CD4-positive, alpha-beta T cell (primary cell): ENCODE measurements around the gene LMBR1. TPM values are rescaled to one million over a fixed set of nuclear protein-coding genes. Genes with fewer than 3 reads are reported as not detected.

Source experiments
- ATAC-seq: fragments of 200-7000 bp; cut with Tn5 transposase; one replicate; pipeline ENCODE4 v1.10.0; 2022; ENCODE audit warnings: mild to moderate bottlenecking; ENCODE audit not compliant: poor library complexity
- CTCF ChIA-PET: fragments of 350-600 bp; sonication (Branson Sonifier 250); formaldehyde crosslinking; loops from one replicate; lab custom pipeline; 2021; ENCODE audit warnings: antibody characterized with exemption, inconsistent platforms; lab: Charles Lee
- POLR2A ChIA-PET: fragments of 350-600 bp; sonication (Branson Sonifier 250); formaldehyde crosslinking; loops from one replicate; lab custom pipeline; 2021; ENCODE audit warnings: antibody characterized with exemption, inconsistent platforms; lab: Charles Lee
- DNase-seq, 14 experiments: peaks; one replicate each; pipeline ENCODE4 v3.0.0-alpha.2; 2013 to 2020; ENCODE audit warnings: mixed read lengths in 2 of 14
- H3K27ac ChIP-seq, 2 donors: one replicate each; pipeline versions ENCODE4 v1.5.1 to v1.7.0; 2013; ENCODE audit warnings: low read length in 2 of 2, low read depth in 1 of 2, mild to moderate bottlenecking in 1 of 2
- H3K27me3 ChIP-seq, 2 experiments: 1 replicate in 1 of 2; 2 replicates in 1 of 2; pipeline versions ENCODE4 v1.6.1 to v1.7.0; 2013; ENCODE audit warnings: low read length in 2 of 2, control low read depth in 1 of 2, mild to moderate bottlenecking in 1 of 2, moderate library complexity in 1 of 2; ENCODE audit not compliant: insufficient read depth in 2 of 2, control insufficient read depth in 1 of 2
- H3K36me3 ChIP-seq: one replicate; pipeline ENCODE4 v1.6.1; 2013; ENCODE audit warnings: low read length, control low read depth; ENCODE audit not compliant: insufficient read depth
- H3K4me1 ChIP-seq: one replicate; pipeline ENCODE4 v1.6.1; 2013; ENCODE audit warnings: low read length, control low read depth; ENCODE audit not compliant: insufficient read depth
- H3K4me3 ChIP-seq: one replicate; pipeline ENCODE4 v1.5.1; 2013; ENCODE audit warnings: mild to moderate bottlenecking, low read length, moderate library complexity
- H3K9me3 ChIP-seq, 2 experiments: 1 replicate in 1 of 2; 2 replicates in 1 of 2; pipeline versions ENCODE4 v1.6.1 to v1.7.0; 2013; ENCODE audit warnings: low read length in 2 of 2, mild to moderate bottlenecking in 2 of 2, control low read depth in 1 of 2, moderate library complexity in 1 of 2; ENCODE audit not compliant: control insufficient read depth in 1 of 2, insufficient read depth in 1 of 2
- H3K27ac Mint-ChIP-seq: one replicate; pipeline ENCODE4 v1.8.0; 2020; ENCODE audit warnings: mixed read lengths
- H3K27me3 Mint-ChIP-seq: one replicate; pipeline ENCODE4 v1.8.0; 2021; ENCODE audit warnings: mixed read lengths
- H3K36me3 Mint-ChIP-seq: one replicate; pipeline ENCODE4 v1.8.0; 2021; ENCODE audit warnings: low read depth, mixed read lengths
- H3K4me1 Mint-ChIP-seq: one replicate; pipeline ENCODE4 v1.8.0; 2021; ENCODE audit warnings: low read depth, mixed read lengths
- H3K4me3 Mint-ChIP-seq: one replicate; pipeline ENCODE4 v1.8.0; 2020; ENCODE audit warnings: mild to moderate bottlenecking, mixed read lengths
- H3K9me3 Mint-ChIP-seq: one replicate; pipeline ENCODE4 v1.8.0; 2020; ENCODE audit warnings: mixed read lengths
- CTCF ChIP-seq: fragments of 200-600 bp; IDR thresholded peaks from one replicate; pipeline ENCODE4 v1.8.0; 2022; ENCODE audit warnings: antibody characterized with exemption, mild to moderate bottlenecking
- intact Hi-C, 2 experiments: fragments of 100-400 bp; cut with DNase I in 1 of 2; cut with micrococcal nuclease in 1 of 2; formaldehyde crosslinking; loops; one replicate each; pipeline versions ENCODE4 v1.15.1 to v1.9.0; 2023 to 2025; cut with DNase I, micrococcal nuclease
- total RNA-seq, 174 experiments: library from RNA in 2 of 174; stranded (reverse) in 2 of 174; gene quantifications; one replicate each; pipeline ENCODE4 v1.2.3 and lab custom pipeline; 2021 to 2026

Gene LMBR1
- total RNA-seq, 2 experiments from 2014 or later: 61.6 to 61.9 TPM

- no peaks in the 10 kb centered on the region for H3K9me3 ChIP-seq
- POLR2A ChIA-PET: no interaction called here
- H3K27ac ChIP-seq: no peak overlapping the region
- ATAC-seq: no peak
- TF ChIP-seq CTCF: no peak
- no peak overlapping the region for H3K4me3 ChIP-seq
- no peak overlapping the region for H3K4me3 Mint-ChIP-seq
- H3K36me3 ChIP-seq: peaks cover under 1% of the 10 kb centered on the region
- no peaks in the 10 kb centered on the region for H3K27me3 ChIP-seq
- no peak overlapping the region for H3K27ac Mint-ChIP-seq
- H3K4me1 Mint-ChIP-seq: peaks cover 23% of the 10 kb centered on the region
- no peaks in the 10 kb centered on the region for H3K9me3 Mint-ChIP-seq
- no peaks in the 10 kb centered on the region for H3K27me3 Mint-ChIP-seq
- intact Hi-C loops: no loop called here
- DNase-seq: no peak
- H3K4me1 ChIP-seq: no peaks in the 10 kb centered on the region
- peaks cover 24% of the 10 kb centered on the region for H3K36me3 Mint-ChIP-seq
- CTCF ChIA-PET: no interaction called here
Observed at GRCh38 chr7:156841497-156841896, 51.5 kb downstream of the LMBR1 start.

- H3K27ac Mint-ChIP-seq: no peak overlapping the region
- Histone ChIP-seq H3K27me3 (no peaks in the 10 kb centered on the region), H3K27ac (no peak overlapping the region), H3K36me3 (peaks cover 4% of the 10 kb centered on the region), H3K4me3 (no peak overlapping the region), H3K9me3 (no peaks in the 10 kb centered on the region), H3K4me1 (no peaks in the 10 kb centered on the region)
- H3K4me1 Mint-ChIP-seq: peaks cover 10% of the 10 kb centered on the region
- ATAC-seq (no peak), DNase-seq (no peak)
- TF ChIP-seq CTCF: no peak
- ChIA-PET POLR2A (no interaction called here), CTCF (no interaction called here)
- intact Hi-C loops: no loop called here
- H3K27me3 Mint-ChIP-seq: no peaks in the 10 kb centered on the region
- peaks cover 37% of the 10 kb centered on the region for H3K36me3 Mint-ChIP-seq
- no peaks in the 10 kb centered on the region for H3K9me3 Mint-ChIP-seq
- no peak overlapping the region for H3K4me3 Mint-ChIP-seq
Observed at GRCh38 chr7:156840134-156840533, 52.8 kb downstream of the LMBR1 start.

- intact Hi-C loops: no loop called here
- Histone ChIP-seq H3K27me3 (no peaks in the 10 kb centered on the region), H3K9me3 (no peaks in the 10 kb centered on the region), H3K4me3 (no peak overlapping the region), H3K27ac (no peak overlapping the region), H3K36me3 (peaks cover 22% of the 10 kb centered on the region), H3K4me1 (no peaks in the 10 kb centered on the region)
- no peak overlapping the region for H3K4me3 Mint-ChIP-seq
- POLR2A ChIA-PET: no interaction called here
- peaks cover 10% of the 10 kb centered on the region for H3K4me1 Mint-ChIP-seq
- H3K36me3 Mint-ChIP-seq: peaks cover 66% of the 10 kb centered on the region
- ATAC-seq (no peak), DNase-seq (no peak)
- CTCF ChIA-PET: no interaction called here
- no peak overlapping the region for H3K27ac Mint-ChIP-seq
- TF ChIP-seq CTCF: no peak
- no peaks in the 10 kb centered on the region for H3K27me3 Mint-ChIP-seq
- H3K9me3 Mint-ChIP-seq: no peaks in the 10 kb centered on the region
Observed at GRCh38 chr7:156836443-156836842, 56.5 kb downstream of the LMBR1 start.
